Measurements from ENCODE around the gene LRRC8D. TPM values are rescaled to one million over a fixed set of nuclear protein-coding genes. Genes with fewer than 3 reads are reported as not detected.

Gene LRRC8D
- total RNA-seq, 4 donors from 2014 or later, result 14.4 to 17.7 (median 15.7) TPM

- WGBS, 2 donors, result 67 to 74% methylated on average over 4 of the region's 4 CpGs
- H3K4me3 ChIP-seq (ENCODE audit: low read depth, poor library complexity, severe bottlenecking), result no peak overlapping the region
- DNase-seq (ENCODE audit: low spot score in 2 of 2), result no peak
- TF ChIP-seq POLR2A (IDR thresholded peaks at IDR 0.05), result no peak
- TF ChIP-seq CTCF (IDR thresholded peaks at IDR 0.05), result no peak
- intact Hi-C loops (cut with DNase I; ENCODE audit: low total_unique reads), result no loop called here
Measured at GRCh38 chr1:89847191-89847729, 26.4 kb downstream of the LRRC8D start.

GRCh38 chr1:89850844-89851415 is 30.1 kb downstream of the LRRC8D start:
- no peak overlapping the region for H3K4me3 ChIP-seq (ENCODE audit: low read depth, poor library complexity, severe bottlenecking)
- intact Hi-C loops (cut with DNase I; ENCODE audit: low total_unique reads), result no loop called here
- TF ChIP-seq POLR2A (IDR thresholded peaks at IDR 0.05), result no peak
- no peak for TF ChIP-seq CTCF (IDR thresholded peaks at IDR 0.05)
- no peak for DNase-seq (ENCODE audit: low spot score in 2 of 2)
- WGBS, 2 donors, result 92 to 94% methylated on average over 4 of the region's 4 CpGs

DNA sequence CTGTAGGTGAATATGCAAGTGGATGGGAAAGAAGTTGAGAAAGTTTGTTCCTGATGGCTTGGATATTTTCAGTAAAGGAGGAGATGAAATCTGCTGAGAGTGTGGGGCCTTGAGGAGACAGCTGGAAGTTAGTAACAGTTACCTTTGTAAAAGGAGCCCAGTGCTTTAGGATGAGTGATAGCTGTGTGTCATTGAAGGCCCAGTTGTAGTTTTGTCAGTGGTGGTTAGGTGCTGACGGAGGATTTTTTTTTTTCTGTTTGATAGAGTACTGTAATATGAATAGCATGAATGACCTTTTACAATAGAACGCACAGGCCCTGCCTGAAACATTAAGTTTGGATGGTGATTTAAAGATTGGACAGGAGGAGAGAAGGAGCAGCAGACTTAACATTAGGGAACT is 33.3 kb downstream of the LRRC8D start:
- no peak for TF ChIP-seq POLR2A (IDR thresholded peaks at IDR 0.05)
- no peak for TF ChIP-seq CTCF (IDR thresholded peaks at IDR 0.05)
- 98 to 99% methylated on average over 2 of the region's 2 CpGs for WGBS, 2 donors
- intact Hi-C loops (cut with DNase I; ENCODE audit: low total_unique reads), result no loop called here
- no peak overlapping the region for H3K4me3 ChIP-seq (ENCODE audit: low read depth, poor library complexity, severe bottlenecking)
- DNase-seq (ENCODE audit: low spot score in 2 of 2), result no peak

- WGBS, 2 donors, result 48 to 52% methylated on average over 2 of the region's 2 CpGs
- intact Hi-C loops (cut with DNase I; ENCODE audit: low total_unique reads), result no loop called here
Measured at GRCh38 chr1:89855413-89856123, 34.7 kb downstream of the LRRC8D start.

DNA sequence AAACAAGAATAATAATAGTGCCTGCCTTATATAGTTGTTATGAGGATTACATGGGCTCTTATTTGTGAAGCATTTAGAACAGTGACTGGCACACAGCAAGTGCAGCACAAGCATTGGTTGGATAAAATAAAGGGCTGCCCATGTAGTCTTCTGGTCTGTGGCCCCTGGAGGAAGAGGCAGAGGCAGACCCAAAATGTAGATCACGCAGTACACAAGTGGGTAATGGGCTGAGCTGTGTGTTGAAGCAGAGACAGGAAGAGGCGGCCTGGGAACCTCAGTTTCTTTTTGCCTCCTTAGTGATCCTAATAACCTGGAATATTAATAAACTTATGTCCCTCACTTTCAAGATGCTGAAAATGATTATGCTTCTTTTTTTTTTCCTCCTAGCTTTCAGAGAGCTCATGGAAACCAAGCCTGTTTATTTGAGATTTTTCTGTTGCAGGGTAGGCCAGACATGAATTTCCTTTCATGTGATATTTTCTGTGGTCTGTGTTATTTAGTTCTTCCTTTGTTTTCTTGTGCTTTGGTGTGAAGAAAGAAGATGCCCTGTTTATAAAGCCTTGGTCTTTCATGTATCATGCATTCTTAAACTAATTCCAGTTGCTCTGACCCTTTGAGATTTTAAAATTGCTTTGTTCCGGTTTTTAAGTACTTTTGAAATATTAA is 42.5 kb downstream of the LRRC8D start:
- intact Hi-C loops (cut with DNase I; ENCODE audit: low total_unique reads), result no loop called here
- no peak for DNase-seq (ENCODE audit: low spot score in 2 of 2)
- no peak for TF ChIP-seq POLR2A (IDR thresholded peaks at IDR 0.05)
- TF ChIP-seq CTCF (IDR thresholded peaks at IDR 0.05), result no peak
- H3K4me3 ChIP-seq (ENCODE audit: low read depth, poor library complexity, severe bottlenecking), result no peak overlapping the region
- 87 to 89% methylated on average over 3 of the region's 3 CpGs for WGBS, 2 donors

More at GRCh38 chr1:89855413-89856123, 34.7 kb downstream of the LRRC8D start:
- no peak overlapping the region for H3K4me3 ChIP-seq (ENCODE audit: low read depth, poor library complexity, severe bottlenecking)
- no peak for TF ChIP-seq CTCF (IDR thresholded peaks at IDR 0.05)
- TF ChIP-seq POLR2A (IDR thresholded peaks at IDR 0.05), result no peak
- no peak for DNase-seq (ENCODE audit: low spot score in 2 of 2)

All from lower leg skin (tissue), 4 donors.